WTC11 (cell line): ENCODE measurements around the gene FGFBP1. TPM values are rescaled to one million over a fixed set of nuclear protein-coding genes. Genes with fewer than 3 reads are reported as not detected.

Experiments used
- ATAC-seq: fragments of 200-7000 bp; cut with Tn5 transposase; 2 replicates; pipeline ENCODE4 v1.10.0; 2021; ENCODE audit warnings: mild to moderate bottlenecking, moderate library complexity
- CTCF ChIA-PET: fragments of 300-600 bp; sonication (Branson Sonifier 250); formaldehyde crosslinking; loops from one replicate; lab custom pipeline; 2021; ENCODE audit warnings: antibody characterized with exemption; lab: Charles Lee
- POLR2A ChIA-PET: fragments of 350-600 bp; sonication (Branson Sonifier 250); formaldehyde crosslinking; loops from one replicate; lab custom pipeline; 2021; ENCODE audit warnings: antibody characterized with exemption; lab: Charles Lee
- DNase-seq: peaks from one replicate; pipeline ENCODE4 v3.0.0; 2021; ENCODE audit warnings: low spot score
- H3K27ac Mint-ChIP-seq: 2 replicates; pipeline ENCODE4 v1.8.0; 2021; ENCODE audit warnings: mixed read lengths
- H3K27me3 Mint-ChIP-seq: 2 replicates; pipeline ENCODE4 v1.8.0; 2021; ENCODE audit warnings: low read depth, mild to moderate bottlenecking, moderate library complexity, mixed read lengths
- H3K36me3 Mint-ChIP-seq: 2 replicates; pipeline ENCODE4 v1.8.0; 2021; ENCODE audit warnings: mixed read lengths
- H3K4me1 Mint-ChIP-seq: 2 replicates; pipeline ENCODE4 v1.8.0; 2022; ENCODE audit warnings: mixed read lengths
- H3K4me3 Mint-ChIP-seq: 2 replicates; pipeline ENCODE4 v1.8.0; 2021; ENCODE audit warnings: mild to moderate bottlenecking, moderate library complexity, mixed read lengths
- H3K9me3 Mint-ChIP-seq: 2 replicates; pipeline ENCODE4 v1.8.0; 2021; ENCODE audit warnings: mixed read lengths
- AR ChIP-seq: fragments of 250-450 bp; sonication (Bioruptor Pico); IDR thresholded peaks from 2 replicates; pipeline ENCODE4 v1.9.0; 2021; ENCODE audit warnings: mild to moderate bottlenecking
- ARID4B ChIP-seq: sonication (generic); formaldehyde crosslinking; IDR thresholded peaks from 2 replicates; pipeline ENCODE4 v1.8.0; 2023; ENCODE audit warnings: missing genetic modification reagents, mild to moderate bottlenecking, borderline replicate concordance
- ATF2 ChIP-seq: sonication (generic); formaldehyde crosslinking; IDR thresholded peaks from 2 replicates; pipeline ENCODE4 v1.8.1; 2022; ENCODE audit warnings: low read depth, missing genetic modification reagents, borderline replicate concordance
- ATF6 ChIP-seq: sonication (generic); formaldehyde crosslinking; IDR thresholded peaks from 2 replicates; pipeline ENCODE4 v1.8.1; 2023; ENCODE audit warnings: mild to moderate bottlenecking, missing genetic modification reagents
- KAT7 ChIP-seq: sonication (generic); formaldehyde crosslinking; IDR thresholded peaks from 2 replicates; pipeline ENCODE4 v1.8.1; 2023; ENCODE audit warnings: missing genetic modification reagents, mild to moderate bottlenecking, borderline replicate concordance
- MYBL2 ChIP-seq: sonication (generic); formaldehyde crosslinking; IDR thresholded peaks from 2 replicates; pipeline ENCODE4 v1.8.1; 2023; ENCODE audit warnings: mild to moderate bottlenecking, moderate library complexity, missing genetic modification reagents
- NFATC4 ChIP-seq: fragments of 250-450 bp; sonication (Bioruptor Pico); IDR thresholded peaks from 2 replicates; pipeline ENCODE4 v1.9.0; 2021; ENCODE audit warnings: mild to moderate bottlenecking
- NFYB ChIP-seq: sonication (generic); formaldehyde crosslinking; conservative IDR thresholded peaks from 2 replicates; pipeline ENCODE4 v1.8.0; 2022; ENCODE audit warnings: low read depth, missing genetic modification reagents
- NR1H2 ChIP-seq: sonication (generic); formaldehyde crosslinking; IDR thresholded peaks from 2 replicates; pipeline ENCODE4 v1.9.0; 2021; ENCODE audit warnings: mild to moderate bottlenecking, moderate library complexity, missing genetic modification reagents
- NR3C1 ChIP-seq: sonication (generic); formaldehyde crosslinking; conservative IDR thresholded peaks from 2 replicates; pipeline ENCODE4 v1.8.1; 2023; ENCODE audit warnings: low read depth, mild to moderate bottlenecking, missing genetic modification reagents
- PRDM15 ChIP-seq: sonication (generic); formaldehyde crosslinking; IDR thresholded peaks from 2 replicates; pipeline ENCODE4 v1.8.0; 2022; ENCODE audit warnings: missing genetic modification reagents
- SOX15 ChIP-seq: fragments of 250-450 bp; sonication (Bioruptor Pico); IDR thresholded peaks from 2 replicates; pipeline ENCODE4 v1.9.0; 2021; ENCODE audit warnings: mild to moderate bottlenecking
- STAT6 ChIP-seq: sonication (generic); formaldehyde crosslinking; conservative IDR thresholded peaks from 2 replicates; pipeline ENCODE4 v1.8.1; 2023; ENCODE audit warnings: mild to moderate bottlenecking, low read depth, missing genetic modification reagents, moderate library complexity
- USF2 ChIP-seq: sonication (generic); formaldehyde crosslinking; IDR thresholded peaks from 2 replicates; pipeline ENCODE4 v1.8.1; 2023; ENCODE audit warnings: mild to moderate bottlenecking, missing genetic modification reagents, moderate library complexity
- ZNF219 ChIP-seq: sonication (generic); formaldehyde crosslinking; IDR thresholded peaks from 2 replicates; pipeline ENCODE4 v1.8.0; 2023; ENCODE audit warnings: missing genetic modification reagents, mild to moderate bottlenecking, borderline replicate concordance
- ZNF396 ChIP-seq: fragments of 250-450 bp; sonication (Bioruptor Pico); IDR thresholded peaks from 2 replicates; pipeline ENCODE4 v1.8.0; 2021; ENCODE audit warnings: mild to moderate bottlenecking, moderate library complexity, borderline replicate concordance
- ZNF416 ChIP-seq: fragments of 250-450 bp; sonication (Bioruptor Pico); IDR thresholded peaks from 2 replicates; pipeline ENCODE4 v1.9.0; 2021; ENCODE audit warnings: mild to moderate bottlenecking, inconsistent platforms
- ZNF423 ChIP-seq: fragments of 250-450 bp; sonication (Bioruptor Pico); IDR thresholded peaks from 2 replicates; pipeline ENCODE4 v2.1.2; 2022; ENCODE audit warnings: mild to moderate bottlenecking, moderate library complexity
- total RNA-seq: library from RNA; stranded (reverse); gene quantifications from 3 replicates; pipeline ENCODE4 v1.2.3, GENCODE V29; 2021

FGFBP1 gene
- total RNA-seq, 1 experiment from 2014 or later: not detected

GRCh38 chr4:15931451-15932210, 6.9 kb downstream of the FGFBP1 start:
- POLR2A ChIA-PET: no interaction called here

More at GRCh38 chr4:15931451-15932210, 6.9 kb downstream of the FGFBP1 start:
- Mint-ChIP-seq H3K27ac (no peak overlapping the region), H3K36me3 (no peaks in the 10 kb centered on the region), H3K4me3 (no peak overlapping the region)
- DNase-seq: no peak
- CTCF ChIA-PET: no interaction called here
- TF ChIP-seq KAT7 (CRISPR knock-in tag) (no peak), ATF6 (CRISPR knock-in tag) (no peak), NFYB (no peak), PRDM15 (CRISPR knock-in tag) (no peak), ZNF416 (CRISPR knock-in tag) (no peak), NR3C1 (no peak), AR (CRISPR knock-in tag) (no peak), MYBL2 (CRISPR knock-in tag) (no peak), STAT6 (CRISPR knock-in tag) (no peak), ZNF219 (CRISPR knock-in tag) (no peak), USF2 (CRISPR knock-in tag) (no peak), ARID4B (CRISPR knock-in tag) (no peak), ZNF396 (no peak), NR1H2 (CRISPR knock-in tag) (no peak), ATF2 (CRISPR knock-in tag) (no peak), ZNF423 (CRISPR knock-in tag) (no peak), NFATC4 (CRISPR knock-in tag) (no peak), SOX15 (CRISPR knock-in tag) (no peak)
- TF ChIP-seq, all 79 proteins: peak for 0
- ATAC-seq: no peak
- H3K9me3 Mint-ChIP-seq: no peaks in the 10 kb centered on the region
- H3K4me1 Mint-ChIP-seq: no peaks in the 10 kb centered on the region
- no peaks in the 10 kb centered on the region for H3K27me3 Mint-ChIP-seq
